ENCODE measurements around the gene MCF2L2.

GRCh38 chr3:183265834-183266417, 162.5 kb downstream of the MCF2L2 start:
- TF ChIP-seq, protein P1, sequence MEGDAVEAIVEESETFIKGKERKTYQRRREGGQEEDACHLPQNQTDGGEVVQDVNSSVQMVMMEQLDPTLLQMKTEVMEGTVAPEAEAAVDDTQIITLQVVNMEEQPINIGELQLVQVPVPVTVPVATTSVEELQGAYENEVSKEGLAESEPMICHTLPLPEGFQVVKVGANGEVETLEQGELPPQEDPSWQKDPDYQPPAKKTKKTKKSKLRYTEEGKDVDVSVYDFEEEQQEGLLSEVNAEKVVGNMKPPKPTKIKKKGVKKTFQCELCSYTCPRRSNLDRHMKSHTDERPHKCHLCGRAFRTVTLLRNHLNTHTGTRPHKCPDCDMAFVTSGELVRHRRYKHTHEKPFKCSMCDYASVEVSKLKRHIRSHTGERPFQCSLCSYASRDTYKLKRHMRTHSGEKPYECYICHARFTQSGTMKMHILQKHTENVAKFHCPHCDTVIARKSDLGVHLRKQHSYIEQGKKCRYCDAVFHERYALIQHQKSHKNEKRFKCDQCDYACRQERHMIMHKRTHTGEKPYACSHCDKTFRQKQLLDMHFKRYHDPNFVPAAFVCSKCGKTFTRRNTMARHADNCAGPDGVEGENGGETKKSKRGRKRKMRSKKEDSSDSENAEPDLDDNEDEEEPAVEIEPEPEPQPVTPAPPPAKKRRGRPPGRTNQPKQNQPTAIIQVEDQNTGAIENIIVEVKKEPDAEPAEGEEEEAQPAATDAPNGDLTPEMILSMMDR (IDR thresholded peaks at IDR 0.05) = no peak
- TF ChIP-seq POLR2A (IDR thresholded peaks at IDR 0.05) = no peak
- TF ChIP-seq EP300 (IDR thresholded peaks at IDR 0.05) = no peak
